ENCODE results near the gene KMO. TPM values are rescaled to one million over a fixed set of nuclear protein-coding genes. Genes with fewer than 3 reads are reported as not detected.

KMO gene
- total and polyA plus RNA-seq, 2 of the 8 experiments (the other 6 are each of a cell fraction or from before 2014, with no cell fraction given): not detected

- peak in 2 of 3 experiments; percentile 35 to 41; a peak in 2 of 4 replicates for TF ChIP-seq CTCF (IDR thresholded peaks at IDR 0.05; ENCODE audit: control extremely low read depth in 1 of 3, insufficient read depth in 1 of 3, low read depth in 1 of 3, low read length in 3 of 3)
- no peak for TF ChIP-seq RNF2 (IDR thresholded peaks at IDR 0.05; ENCODE audit: borderline replicate concordance, low read depth, low read length, missing control alignments, poor library complexity, severe bottlenecking)
- TF ChIP-seq USF2 (IDR thresholded peaks at IDR 0.05; ENCODE audit: low read length): no peak
These were observed 95.5 kb downstream of the KMO start (continued) for GRCh38 chr1:241627453-241628259.
